Measurements from ENCODE around the gene MT2A.
"Not testable (repeated sequence)": the region's sequence is repeated elsewhere in the genome, so short reads cannot be mapped to it uniquely, and the experiment has no call there.

Gene MT2A

DNA sequence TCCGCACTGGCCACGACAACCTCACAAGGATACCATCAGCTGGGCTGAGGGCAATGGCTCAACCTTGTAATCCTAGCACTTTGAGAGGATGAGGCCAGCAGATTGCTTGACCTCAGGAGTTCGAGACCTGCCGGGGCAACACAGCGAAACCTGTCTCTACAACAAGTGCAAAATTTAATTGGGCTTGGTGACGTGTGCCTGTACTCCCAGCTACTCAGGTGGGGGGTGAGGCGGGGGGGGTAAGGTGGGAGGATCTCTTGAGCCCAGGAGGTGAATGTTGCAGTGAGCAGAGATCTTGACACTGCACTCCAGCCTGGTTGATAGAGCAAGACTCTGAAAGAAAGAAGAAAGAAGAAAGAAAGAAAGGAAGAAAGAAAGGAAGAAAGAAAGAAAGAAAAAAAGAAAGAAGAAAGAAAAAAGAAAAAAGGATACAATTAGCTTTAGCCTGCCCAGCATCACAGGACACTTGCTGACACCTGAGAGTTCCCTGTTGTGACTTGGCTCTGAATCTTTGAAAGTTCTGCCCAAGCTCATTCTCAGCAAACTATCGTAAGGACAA, 12.0 kb downstream of the MT2A start:
- no peak for DNase-seq (ENCODE audit: low read depth, low spot score)

DNA sequence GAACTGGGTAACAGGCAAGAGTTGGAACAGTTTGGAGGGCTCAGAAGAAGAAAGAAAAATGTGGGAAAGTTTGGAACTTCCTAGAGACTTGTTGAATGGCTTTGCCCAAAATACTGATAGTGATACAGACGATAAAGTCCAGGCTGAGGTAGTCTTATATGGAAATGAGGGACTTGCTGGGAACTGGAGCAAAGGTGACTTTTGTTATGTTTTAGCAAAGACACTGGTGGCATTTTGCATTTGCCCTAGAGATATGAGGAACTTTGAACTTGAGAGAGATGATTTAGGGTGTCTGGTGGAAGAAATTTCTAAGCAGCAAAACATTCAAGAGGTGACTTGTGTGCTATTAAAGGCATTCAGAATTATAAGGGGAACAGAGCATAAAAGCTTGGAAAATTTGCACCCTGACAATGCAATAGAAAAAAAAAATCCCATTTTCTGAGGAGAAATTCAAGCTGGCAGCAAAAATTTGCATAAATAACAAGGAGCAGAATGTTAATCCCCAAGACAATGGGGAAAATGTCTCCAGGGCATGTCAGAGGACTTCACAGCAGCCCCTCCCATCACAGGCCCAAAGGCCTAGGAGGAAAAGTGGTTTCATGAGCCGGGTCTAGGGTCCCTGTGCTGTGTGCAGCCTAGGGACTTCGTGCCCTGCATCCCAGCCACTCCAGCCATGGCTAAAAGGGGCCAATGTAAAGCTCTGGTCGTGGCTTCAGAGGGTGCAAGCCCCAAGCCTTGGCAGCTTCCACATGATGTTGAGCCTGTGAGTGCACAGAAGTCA, 13.5 kb downstream of the MT2A start:
- DNase-seq (ENCODE audit: low read depth, low spot score): not testable (repeated sequence)

DNA sequence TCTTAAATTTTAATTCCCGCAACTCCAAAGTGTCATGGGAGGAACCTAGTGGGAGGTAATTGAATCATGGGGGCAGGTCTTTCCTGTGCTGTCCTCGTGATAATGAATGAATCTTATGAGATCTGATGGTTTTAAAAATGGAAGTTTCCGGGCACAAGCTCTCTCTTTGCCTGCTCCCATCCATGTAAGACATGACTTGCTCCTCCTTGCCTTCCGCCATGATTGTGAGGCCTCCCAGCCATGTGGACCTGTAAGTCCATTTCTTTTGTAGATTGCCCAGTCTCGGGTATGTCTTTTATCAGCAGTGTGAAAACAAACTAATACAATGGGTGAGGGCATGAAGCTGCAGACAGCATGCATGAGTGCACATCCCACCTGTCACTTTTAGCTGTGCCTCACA, 14.8 kb downstream of the MT2A start:
- DNase-seq (ENCODE audit: low read depth, low spot score): not testable (repeated sequence)

DNA sequence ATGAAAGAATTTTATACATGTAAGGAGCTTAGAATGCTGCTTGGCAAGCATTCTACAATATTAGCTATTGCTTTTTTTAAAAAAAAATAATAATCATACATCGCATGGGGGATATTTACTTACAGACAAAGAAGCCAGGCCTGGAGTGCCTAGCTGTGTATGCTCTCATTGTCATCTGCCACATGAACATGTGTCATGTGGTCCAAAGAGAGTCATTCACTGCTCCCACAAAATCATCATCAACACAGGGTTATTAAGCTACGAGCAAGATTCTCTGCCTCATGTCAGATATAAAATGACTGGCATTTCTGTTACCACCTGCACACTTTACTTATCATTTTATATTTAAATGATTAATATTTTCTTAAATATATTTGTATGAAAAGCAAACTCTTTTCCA, 15.3 kb downstream of the MT2A start:
- DNase-seq (ENCODE audit: low read depth, low spot score): no peak

DNA sequence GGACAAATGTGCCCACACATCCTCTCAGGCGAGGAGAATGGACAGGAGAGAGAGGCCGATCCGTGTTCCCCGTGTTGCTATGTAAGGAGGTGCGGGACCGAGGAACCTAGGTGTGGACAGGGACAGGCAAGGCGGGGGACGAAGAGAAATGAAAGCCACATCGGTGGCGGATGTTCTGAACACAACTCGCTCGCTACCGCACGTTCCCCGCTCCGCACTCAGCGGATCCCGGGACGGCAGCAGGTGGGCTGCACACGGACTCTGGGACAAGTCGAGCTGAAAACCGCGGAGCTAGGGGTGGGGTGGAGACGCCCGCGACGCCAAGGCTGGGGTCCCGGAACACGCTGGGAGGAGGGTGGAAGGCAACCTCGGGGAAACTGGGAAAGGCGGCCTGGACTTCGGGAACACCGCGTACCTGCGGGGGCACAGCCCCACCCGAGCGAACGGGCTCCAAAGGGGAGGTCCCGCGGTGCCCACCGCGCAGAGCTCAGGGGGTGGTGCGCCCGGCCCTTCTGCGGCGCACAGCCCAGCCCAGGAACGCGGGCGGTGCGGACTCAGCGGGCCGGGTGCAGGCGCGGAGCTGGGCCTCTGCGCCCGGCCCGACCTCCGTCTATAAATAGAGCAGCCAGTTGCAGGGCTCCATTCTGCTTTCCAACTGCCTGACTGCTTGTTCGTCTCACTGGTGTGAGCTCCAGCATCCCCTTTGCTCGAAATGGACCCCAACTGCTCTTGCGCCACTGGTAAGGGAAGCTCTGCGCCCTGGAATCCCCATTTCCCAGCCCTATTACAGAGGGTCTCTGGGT, 17.0 kb downstream of the MT2A start, which contains the start of gene MT1E:
MT1E (plus strand) TSS at position 642 of the 803 bp plus-strand sequence; CDS start at position 713, 71 bp downstream.
- no peak for DNase-seq (ENCODE audit: low read depth, low spot score)

DNA sequence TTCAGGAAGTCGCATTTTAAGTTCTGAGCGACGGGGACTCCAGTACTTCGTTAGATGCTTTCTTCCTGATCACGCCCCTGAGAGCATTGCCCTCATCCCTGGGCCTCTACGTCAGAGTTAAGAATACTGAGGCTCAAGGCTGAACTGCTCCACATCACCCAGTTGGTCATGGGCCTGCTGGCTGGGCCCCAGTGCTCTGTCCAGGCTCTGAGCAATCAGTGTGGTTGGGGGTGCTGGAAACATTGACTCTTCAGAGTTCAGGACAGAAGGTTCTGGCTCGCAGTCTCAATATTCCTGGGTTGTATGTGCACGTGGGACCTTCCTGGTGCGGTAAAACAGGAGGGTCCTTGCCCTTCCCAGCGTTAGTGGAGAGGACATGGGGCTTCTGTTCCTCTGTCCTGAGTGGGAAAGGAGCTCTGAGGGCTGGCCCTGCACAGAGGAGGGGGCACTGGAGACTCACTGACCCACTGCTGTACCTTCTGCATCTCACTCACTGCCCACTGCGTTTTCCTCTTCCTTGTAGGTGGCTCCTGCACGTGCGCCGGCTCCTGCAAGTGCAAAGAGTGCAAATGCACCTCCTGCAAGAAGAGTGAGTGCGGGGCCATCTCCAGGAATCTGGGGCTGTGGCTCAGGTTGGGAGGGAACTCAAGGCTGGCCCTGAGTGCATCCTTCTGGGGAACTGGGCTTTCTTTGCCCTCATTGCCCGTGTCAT, 17.7 kb downstream of the MT2A start:
- no peak for DNase-seq (ENCODE audit: low read depth, low spot score)

DNA sequence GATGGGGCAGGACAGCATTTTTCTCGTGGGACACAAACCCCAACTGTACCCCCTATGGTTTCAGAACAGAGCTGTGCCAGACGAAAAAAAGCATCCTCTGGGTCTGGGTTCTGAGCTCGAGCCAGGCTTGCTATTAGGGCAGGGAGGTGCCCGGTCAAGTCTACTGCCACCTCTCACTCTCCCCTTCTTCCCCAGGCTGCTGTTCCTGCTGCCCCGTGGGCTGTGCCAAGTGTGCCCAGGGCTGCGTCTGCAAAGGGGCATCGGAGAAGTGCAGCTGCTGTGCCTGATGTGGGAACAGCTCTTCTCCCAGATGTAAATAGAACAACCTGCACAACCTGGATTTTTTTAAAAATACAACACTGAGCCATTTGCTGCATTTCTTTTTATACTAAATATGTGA, 18.3 kb downstream of the MT2A start:
- no peak for DNase-seq (ENCODE audit: low read depth, low spot score)

DNA sequence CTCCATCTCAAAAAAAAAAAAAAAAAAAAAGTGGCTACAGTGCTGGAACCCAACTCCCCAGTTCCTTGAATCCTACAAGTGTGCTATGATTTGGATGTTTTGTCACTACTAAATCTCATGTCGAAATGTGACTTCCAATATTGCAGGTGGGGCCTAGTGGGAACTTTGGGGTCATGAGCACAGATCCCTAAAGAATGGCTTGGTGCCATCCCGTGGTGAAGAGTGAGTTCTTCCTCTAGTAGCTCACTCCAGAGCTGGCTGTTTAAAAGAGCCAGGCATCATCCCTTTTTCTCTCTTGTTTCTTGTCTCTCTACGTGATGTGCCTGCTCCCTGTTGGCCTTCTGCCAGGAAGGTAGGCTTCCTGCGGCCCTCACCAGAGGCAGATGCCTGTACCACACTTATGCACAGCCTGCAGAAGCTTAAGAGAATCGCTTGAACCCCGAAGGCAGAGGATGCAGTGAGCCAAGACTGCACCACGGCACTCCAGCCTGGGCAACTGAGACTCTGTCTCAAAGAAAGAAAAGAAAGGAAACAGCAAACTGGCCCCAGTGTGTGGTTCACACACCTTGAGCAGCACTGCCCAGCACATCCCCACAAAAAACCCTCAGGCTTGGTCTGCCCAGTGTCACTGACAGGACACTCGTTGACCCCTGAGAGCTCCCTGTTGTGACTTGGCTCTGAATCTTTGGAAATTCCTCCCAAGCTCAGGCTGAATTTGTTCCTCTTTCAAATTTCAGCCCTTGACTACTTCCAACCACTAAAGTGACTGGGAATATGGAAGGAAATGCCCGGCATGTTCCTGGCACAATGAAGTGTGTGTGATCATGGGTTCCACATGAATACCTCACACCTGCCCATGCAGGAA, 20.3 kb downstream of the MT2A start:
- no peak for DNase-seq (ENCODE audit: low read depth, low spot score)

DNA sequence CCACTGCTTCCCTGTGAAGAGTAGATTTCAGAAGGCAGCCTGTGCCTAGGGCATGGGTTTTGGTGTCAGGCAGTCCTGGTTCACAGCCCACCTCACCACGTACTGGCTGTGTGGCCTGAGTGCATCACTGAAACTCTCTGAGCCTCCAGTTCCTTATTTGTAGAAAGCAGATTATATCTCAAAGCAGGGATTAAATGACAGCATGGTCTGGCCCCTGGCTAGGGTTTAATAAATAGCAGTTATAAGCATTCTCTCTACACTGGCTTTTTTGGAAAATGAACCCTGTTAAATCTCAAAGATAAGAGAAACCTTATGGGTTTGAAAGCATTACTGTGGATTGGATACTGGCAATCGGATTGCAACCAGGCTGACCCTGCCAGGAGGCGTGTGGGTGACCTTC, 21.1 kb downstream of the MT2A start:
- DNase-seq (ENCODE audit: low read depth, low spot score): no peak

DNA sequence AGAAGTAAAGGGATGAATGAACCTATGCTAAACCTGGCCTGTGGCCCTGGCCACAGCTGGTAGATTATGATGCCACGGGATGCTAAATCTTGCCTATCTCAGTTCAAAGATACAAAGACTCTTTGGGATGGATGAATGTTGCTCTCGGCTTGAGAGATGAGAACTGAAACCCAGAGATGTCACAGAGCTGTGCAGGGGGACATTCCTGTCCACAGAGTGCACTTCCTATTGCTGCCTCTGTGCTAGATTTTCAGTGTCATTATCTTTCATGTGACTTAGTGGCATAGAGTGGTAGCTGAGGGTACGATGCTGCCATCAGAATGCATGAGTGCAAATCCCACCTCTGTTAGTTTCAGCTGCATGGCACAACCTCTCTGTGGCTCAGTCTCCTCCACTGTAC, 21.8 kb downstream of the MT2A start:
- no peak for DNase-seq (ENCODE audit: low read depth, low spot score)

DNA sequence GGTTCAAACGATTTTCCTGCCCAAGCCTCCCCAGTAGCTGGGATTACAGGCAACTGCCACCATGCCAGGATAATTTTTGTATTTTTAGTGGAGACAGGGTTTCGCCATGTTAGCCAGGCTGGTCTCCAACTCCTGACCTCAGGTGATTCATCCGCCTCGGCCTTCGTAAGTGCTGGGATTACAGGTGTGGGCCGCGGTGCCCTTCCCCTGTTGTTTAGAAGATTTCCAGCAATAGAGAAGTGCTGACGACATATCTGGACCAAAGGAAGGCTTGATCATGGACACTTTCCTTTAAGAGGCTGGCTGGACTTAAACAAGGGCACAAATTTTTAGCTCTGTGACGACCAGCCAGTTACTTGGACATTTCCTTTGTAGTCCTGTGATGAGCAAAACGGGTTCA, 22.8 kb downstream of the MT2A start:
- DNase-seq (ENCODE audit: low read depth, low spot score): no peak

DNA sequence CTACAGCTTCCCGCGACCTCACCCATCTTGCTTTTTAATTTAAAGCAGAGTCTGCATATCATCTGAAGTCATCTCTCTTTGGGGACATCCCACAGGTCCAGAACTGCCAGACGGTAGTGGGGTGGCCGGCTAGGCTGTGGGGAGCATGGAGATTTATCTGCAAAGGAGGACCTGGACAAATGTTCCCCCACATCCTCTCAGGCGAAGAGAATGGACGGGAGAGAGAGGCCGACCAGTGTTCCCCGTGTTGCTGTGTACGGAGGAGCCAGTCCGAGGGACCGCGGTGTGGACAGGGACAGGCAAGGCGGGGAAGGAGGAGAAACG, 23.4 kb downstream of the MT2A start:
- no peak for DNase-seq (ENCODE audit: low read depth, low spot score)

DNA sequence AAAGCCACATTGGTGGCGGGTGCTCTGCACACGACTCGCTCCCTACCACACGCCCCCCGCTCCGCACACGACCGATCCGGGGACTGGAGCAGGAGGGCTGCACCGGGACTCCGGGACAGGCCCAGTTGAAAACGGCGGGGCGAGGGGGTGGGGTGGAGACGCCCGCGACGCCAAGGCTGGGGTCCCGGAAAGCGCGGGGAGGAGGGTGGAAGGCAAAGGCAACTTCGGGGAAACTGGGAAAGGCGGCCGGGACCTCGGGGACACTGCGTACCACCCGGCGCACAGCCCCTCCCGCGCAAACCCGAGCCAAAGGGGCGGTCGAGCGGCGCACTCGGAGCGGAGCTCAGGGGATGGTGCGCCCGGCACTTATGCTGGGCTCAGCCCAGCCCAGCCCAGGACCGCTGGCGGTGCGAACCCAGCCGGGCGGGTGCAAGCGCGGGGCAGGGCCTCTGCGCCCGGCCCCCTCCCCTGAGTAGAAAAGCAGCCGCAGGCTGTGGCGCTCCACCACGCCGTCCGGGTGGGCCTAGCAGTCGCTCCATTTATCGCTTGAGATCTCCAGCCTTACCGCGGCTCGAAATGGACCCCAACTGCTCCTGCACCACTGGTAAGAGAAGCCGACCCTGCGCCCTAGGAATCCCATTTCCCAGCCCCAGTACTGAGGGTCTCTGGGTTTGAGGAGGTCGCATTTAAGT, 23.9 kb downstream of the MT2A start, which contains the start of gene MT1M:
MT1M (plus strand) TSS at position 504 of the 692 bp plus-strand sequence; CDS start at position 577, 73 bp downstream.
- DNase-seq (ENCODE audit: low read depth, low spot score): no peak

DNA sequence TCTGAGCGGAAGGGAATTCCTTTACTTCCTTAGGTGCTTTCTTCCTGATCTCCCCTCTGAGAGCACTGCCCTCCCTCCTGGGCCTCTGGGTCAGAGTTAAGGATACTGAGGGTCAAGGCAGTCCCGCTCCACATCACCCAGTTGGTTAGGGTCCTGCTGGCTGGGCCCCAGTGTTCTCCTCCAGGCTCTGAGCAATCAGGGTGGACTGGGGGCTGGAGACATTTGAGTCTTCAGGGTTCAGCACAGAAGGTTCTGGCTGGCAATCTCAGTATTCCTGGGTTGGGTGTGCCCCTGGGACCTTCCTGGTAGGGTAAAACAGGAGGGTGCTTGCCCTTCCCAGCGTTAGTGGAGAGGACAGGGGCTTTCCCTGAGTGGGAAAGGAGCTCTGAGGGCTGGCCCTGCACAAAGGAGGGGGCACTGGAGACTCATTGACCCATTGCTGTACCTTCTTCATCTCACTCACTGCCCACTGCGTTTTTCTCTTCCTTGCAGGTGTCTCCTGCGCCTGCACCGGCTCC, 24.5 kb downstream of the MT2A start:
- no peak for DNase-seq (ENCODE audit: low read depth, low spot score)

DNA sequence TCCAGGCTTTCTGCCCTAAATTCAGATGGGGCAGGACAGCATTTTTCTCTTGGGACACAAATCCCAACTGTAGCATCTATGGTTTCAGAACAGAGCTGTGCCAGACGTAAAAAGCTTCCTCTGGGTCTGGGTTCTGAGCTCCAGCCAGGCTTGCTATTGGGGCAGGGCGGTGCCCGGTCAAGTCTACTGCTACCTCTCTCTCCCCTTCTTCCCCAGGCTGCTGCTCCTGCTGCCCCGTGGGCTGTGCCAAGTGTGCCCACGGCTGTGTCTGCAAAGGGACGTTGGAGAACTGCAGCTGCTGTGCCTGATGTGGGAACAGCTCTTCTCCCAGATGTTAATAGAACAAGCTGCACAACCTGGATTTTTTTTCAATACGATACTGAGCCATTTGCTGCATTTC, 25.2 kb downstream of the MT2A start:
- no peak for DNase-seq (ENCODE audit: low read depth, low spot score)

DNA sequence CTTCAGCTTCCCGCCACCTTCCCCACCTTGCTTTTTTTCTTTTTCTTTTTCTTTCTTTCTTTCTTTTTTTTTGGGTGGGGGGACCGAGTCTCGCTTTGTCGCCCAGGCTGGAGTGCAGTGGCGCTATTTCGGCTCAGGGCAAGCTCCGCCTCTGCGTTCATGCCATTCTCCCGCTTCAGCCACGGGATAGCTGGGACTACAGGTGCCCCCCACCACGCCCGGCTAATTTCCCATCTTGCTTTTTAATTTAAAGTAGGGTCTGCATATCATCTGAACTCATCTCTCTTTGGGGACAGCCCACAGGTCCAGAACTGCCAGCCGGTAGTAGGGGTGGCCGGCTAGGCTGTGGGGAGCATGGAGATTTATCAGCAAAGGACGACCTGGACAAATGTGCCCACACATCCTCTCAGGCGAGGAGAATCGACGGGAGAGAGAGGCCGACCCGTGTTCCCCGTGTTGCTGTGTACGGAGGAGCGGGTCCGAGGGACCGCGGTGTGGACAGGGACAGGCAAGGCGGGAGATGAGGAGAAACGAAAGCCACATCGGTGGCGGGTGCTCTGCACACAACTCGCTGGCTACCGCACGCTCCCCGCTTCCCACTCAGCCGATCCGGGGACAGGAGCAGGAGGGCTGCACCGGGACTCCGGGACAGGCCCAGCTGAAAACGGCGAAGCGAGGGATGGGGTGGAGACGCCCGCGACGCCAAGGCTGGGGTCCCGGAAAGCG, 26.5 kb downstream of the MT2A start:
- DNase-seq (ENCODE audit: low read depth, low spot score): no peak

DNA sequence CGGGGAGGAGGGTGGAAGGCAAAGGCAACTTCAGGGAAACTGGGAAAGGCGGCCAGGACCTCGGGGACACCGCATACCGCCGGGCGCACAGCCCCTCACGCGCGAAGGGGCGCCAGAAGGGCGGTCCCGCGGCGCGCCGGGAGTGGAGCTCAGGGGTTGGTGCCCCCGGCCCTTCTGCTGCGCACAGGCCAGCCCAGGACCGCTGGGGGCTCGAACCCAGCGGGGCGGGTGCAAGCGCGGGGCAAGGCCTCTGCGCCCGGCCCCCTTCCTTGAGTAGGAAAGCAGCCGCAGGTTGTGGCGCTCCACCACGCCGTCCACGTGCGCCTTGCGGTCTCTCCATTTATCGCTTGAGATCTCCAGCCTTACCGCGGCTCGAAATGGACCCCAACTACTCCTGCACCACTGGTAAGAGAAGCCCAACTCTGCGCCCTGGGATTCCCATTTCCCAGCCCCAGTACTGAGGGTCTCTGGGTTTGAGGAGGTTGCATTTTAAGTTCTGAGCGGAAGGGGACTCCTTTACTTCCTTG, 27.1 kb downstream of the MT2A start:
- DNase-seq (ENCODE audit: low read depth, low spot score): no peak

DNA sequence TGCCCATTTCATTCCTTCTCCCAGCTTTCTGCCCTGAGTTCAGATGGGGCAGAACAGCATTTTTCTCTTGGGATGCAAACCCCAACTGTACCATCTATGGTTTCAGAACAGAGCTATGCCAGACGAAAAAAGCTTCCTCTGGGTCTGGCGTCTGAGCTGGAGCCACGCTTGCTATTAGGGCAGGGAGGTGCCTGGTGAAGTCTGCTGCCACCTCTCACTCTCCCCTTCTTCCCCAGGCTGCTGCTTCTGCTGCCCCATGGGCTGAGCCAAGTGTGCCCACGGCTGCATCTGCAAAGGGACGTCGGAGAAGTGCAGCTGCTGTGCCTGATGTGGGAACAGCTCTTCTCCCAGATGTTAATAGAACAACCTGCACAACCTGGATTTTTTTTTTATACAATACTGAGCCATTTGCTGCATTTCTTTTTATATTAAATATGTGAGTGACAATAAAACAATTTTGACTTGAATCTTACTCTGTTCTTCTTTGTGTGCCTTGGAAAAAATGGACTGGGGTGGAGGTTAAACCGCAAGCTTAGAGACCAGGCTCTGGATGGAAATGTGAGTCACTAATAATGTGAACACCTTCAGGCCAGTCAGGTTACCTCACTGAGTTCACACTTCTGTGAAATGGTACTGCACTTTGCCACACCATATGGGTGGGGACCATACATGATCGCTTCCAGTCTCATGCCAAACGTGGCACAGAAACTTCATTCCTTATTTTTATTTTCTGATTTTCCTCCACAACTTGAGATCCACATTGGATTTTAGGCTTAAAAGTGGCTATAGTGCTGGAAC, 28.4 kb downstream of the MT2A start:
- DNase-seq (ENCODE audit: low read depth, low spot score): no peak

All from activated naive CD8-positive, alpha-beta T cell treated with anti-CD3 and anti-CD28 coated beads, Interleukin-2, amount 50 U/mL, for 16 hours (primary cell).